ENCODE data around the gene LASP1NB.

LASP1NB gene

DNA sequence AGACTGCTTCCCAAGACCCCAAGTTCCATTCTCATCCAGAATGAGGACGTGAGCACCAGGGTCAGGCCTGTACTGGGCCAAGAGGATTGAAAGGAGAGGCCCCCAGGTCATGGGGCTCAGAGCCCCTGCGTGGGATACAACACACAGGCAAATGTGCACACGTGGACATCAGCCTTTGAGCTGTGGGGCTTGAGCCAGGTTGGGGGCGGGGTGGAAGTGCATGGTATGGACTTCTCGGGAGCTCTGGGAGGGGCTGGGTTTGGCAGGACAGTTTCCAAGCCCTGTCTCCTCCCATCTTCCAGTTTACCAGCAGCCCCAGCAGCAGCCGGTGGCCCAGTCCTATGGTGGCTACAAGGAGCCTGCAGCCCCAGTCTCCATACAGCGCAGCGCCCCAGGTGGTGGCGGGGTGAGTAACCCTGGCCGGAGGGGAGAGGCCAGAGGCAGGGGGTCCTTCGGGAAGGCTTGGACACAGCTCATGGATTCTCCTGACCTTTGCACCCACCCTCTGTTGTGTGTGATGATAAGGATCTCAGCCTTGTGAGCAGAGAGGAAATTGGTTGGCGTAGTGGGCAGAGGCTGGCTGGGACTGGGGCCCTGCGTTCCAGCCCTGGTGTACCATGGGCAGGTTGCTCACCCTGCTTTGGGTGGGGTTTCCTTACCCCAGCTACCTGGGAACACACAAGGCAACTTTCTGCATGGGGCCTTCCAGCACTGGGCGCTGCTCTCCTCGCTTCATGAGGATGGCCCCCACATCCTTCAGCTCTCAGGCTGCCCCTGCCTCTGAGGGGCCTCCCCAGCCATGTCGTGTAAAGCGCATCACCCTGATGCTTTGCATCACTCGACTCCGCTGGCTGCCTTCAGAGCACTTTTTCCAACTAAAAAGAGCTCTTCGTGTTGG, 10.4 kb upstream of the LASP1NB start (continued):
- TF ChIP-seq PAWR (CRISPR knock-in tag; IDR thresholded peaks at IDR 0.05; ENCODE audit: borderline replicate concordance) (no peak), FOXM1 (CRISPR knock-in tag; IDR thresholded peaks at IDR 0.05) (no peak), CBFB (CRISPR knock-in tag; IDR thresholded peaks at IDR 0.05) (peak; percentile 62), HOXA3 (CRISPR knock-in tag; IDR thresholded peaks at IDR 0.05) (peak; percentile 86), TARDBP (CRISPR knock-in tag; IDR thresholded peaks at IDR 0.05) (no peak), HNRNPH1 (optimal IDR thresholded peaks at IDR 0.05; ENCODE audit: low read depth, low read length) (no peak), SOX5 (CRISPR knock-in tag; IDR thresholded peaks at IDR 0.05; ENCODE audit: borderline replicate concordance) (peak; percentile 73), ZSCAN29 (CRISPR knock-in tag; conservative IDR thresholded peaks at IDR 0.05) (no peak), ZNF253 (CRISPR knock-in tag; IDR thresholded peaks at IDR 0.05; ENCODE audit: borderline replicate concordance) (no peak), ZNF816 (CRISPR knock-in tag; IDR thresholded peaks at IDR 0.05; ENCODE audit: borderline replicate concordance) (no peak), ZNF550 (CRISPR knock-in tag; IDR thresholded peaks at IDR 0.05; ENCODE audit: borderline replicate concordance) (no peak), NR2C2 (CRISPR knock-in tag; IDR thresholded peaks at IDR 0.05; ENCODE audit: borderline replicate concordance) (peak; percentile 79), MLLT10 (CRISPR knock-in tag; IDR thresholded peaks at IDR 0.05) (no peak), FLYWCH1 (CRISPR knock-in tag; IDR thresholded peaks at IDR 0.05) (no peak), PRMT3 (CRISPR knock-in tag; IDR thresholded peaks at IDR 0.05; ENCODE audit: borderline replicate concordance, low read depth) (no peak), SALL1 (CRISPR knock-in tag; IDR thresholded peaks at IDR 0.05) (peak; percentile 90)
- TF ChIP-seq, protein P1, sequence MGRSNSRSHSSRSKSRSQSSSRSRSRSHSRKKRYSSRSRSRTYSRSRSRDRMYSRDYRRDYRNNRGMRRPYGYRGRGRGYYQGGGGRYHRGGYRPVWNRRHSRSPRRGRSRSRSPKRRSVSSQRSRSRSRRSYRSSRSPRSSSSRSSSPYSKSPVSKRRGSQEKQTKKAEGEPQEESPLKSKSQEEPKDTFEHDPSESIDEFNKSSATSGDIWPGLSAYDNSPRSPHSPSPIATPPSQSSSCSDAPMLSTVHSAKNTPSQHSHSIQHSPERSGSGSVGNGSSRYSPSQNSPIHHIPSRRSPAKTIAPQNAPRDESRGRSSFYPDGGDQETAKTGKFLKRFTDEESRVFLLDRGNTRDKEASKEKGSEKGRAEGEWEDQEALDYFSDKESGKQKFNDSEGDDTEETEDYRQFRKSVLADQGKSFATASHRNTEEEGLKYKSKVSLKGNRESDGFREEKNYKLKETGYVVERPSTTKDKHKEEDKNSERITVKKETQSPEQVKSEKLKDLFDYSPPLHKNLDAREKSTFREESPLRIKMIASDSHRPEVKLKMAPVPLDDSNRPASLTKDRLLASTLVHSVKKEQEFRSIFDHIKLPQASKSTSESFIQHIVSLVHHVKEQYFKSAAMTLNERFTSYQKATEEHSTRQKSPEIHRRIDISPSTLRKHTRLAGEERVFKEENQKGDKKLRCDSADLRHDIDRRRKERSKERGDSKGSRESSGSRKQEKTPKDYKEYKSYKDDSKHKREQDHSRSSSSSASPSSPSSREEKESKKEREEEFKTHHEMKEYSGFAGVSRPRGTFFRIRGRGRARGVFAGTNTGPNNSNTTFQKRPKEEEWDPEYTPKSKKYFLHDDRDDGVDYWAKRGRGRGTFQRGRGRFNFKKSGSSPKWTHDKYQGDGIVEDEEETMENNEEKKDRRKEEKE (IDR thresholded peaks at IDR 0.05), result no peak
- TF ChIP-seq, protein P2, sequence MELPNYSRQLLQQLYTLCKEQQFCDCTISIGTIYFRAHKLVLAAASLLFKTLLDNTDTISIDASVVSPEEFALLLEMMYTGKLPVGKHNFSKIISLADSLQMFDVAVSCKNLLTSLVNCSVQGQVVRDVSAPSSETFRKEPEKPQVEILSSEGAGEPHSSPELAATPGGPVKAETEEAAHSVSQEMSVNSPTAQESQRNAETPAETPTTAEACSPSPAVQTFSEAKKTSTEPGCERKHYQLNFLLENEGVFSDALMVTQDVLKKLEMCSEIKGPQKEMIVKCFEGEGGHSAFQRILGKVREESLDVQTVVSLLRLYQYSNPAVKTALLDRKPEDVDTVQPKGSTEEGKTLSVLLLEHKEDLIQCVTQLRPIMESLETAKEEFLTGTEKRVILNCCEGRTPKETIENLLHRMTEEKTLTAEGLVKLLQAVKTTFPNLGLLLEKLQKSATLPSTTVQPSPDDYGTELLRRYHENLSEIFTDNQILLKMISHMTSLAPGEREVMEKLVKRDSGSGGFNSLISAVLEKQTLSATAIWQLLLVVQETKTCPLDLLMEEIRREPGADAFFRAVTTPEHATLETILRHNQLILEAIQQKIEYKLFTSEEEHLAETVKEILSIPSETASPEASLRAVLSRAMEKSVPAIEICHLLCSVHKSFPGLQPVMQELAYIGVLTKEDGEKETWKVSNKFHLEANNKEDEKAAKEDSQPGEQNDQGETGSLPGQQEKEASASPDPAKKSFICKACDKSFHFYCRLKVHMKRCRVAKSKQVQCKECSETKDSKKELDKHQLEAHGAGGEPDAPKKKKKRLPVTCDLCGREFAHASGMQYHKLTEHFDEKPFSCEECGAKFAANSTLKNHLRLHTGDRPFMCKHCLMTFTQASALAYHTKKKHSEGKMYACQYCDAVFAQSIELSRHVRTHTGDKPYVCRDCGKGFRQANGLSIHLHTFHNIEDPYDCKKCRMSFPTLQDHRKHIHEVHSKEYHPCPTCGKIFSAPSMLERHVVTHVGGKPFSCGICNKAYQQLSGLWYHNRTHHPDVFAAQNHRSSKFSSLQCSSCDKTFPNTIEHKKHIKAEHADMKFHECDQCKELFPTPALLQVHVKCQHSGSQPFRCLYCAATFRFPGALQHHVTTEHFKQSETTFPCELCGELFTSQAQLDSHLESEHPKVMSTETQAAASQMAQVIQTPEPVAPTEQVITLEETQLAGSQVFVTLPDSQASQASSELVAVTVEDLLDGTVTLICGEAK (IDR thresholded peaks at IDR 0.05), result no peak
- TF ChIP-seq, protein P2 (CRISPR knock-in tag; IDR thresholded peaks at IDR 0.05), result peak; percentile 30; the same call in 1 of the 2 replicates

All from HepG2 (cell line).